GM21447 (cell line): ENCODE measurements around the gene HHAT.
"Not testable (repeated sequence)": the region's sequence is repeated elsewhere in the genome, so short reads cannot be mapped to it uniquely, and the experiment has no call there.

Experiments
- ATAC-seq: cut with Tn5 transposase; IDR thresholded peaks from one replicate; pipeline ENCODE4 v1.9.1; 2021; ENCODE audit not compliant: unreplicated experiment

The HHAT gene

DNA sequence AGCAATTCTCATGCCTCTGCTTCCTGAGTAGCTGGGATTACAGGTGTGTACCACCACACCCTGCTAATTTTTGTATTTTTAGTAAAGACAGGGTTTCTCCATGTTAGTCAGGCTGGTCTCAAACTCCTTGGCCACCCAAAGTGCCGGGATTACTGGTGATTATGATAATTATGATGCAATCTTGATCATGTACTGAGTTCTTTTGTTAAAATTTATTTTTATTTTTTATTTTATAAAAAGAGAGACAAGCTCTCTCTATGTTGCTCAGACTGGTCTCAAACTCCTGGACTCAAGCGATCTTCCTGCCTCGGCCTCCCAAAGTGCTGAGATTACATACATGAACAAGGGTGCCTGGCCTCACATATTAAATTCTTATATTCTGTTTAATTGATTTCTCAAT lies 25.6 kb downstream of the HHAT start:
- not testable (repeated sequence) for ATAC-seq

DNA sequence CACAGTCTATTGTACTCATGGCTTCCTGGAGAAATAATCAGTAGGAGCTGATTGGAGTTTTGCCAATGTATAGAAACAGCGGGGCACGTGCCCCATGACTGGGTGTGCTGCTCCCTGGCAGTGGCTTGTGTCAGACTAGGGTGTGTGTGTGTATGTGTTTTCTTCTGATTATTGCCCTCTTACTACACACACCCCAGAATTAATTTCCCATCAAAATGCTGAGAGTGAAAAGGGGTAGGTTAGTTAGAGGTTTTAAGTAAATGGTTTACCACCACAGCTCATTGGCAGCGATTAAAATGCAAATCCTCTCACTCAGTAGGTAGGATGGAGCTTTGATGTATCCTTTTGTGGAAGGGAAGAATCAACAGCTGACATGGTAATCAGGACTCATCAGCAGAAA lies 29.9 kb downstream of the HHAT start:
- no peak for ATAC-seq

- ATAC-seq: no peak
Observed at GRCh38 chr1:210359255-210359654, 30.6 kb downstream of the HHAT start.

- ATAC-seq: no peak
Observed at GRCh38 chr1:210360852-210361477, 32.3 kb downstream of the HHAT start.

DNA sequence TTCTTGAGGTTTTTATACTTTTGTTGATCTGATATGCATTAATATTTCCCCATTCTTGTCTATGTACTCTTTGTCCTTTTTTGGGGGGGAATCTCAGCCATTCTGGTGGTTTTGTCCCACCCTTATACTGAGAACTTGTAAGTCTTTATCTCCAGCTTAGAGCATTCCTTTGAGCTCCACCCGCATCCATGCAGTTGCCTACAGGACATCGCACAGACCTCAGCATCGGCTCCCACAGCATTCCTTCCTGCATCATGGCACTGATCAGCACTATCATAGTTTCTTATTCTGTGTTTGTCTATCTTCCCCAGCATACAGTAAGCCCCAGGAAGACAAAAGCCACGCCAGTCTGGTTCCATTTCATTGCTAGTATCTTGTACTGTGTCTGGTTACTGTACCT lies 33.0 kb downstream of the HHAT start:
- ATAC-seq: no peak

DNA sequence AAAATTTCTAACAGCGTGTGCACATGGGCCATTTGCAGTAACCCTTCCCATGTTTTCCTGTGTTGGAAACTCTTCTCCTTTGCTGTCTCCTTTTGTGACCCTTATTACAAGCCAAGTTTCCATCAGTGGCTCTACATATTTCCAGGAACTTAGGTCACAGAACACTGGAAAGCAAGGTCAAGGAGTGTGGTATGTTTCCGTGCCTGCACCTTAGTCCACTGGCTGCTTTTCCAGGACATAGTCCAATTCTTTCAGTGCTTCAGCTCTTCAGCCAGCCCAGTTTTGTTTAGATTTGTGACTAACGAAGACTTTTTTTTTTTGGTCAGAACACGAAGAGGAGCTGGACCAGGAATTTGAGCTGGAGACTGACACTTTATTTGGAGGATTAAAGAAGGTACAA lies 33.8 kb downstream of the HHAT start:
- ATAC-seq: no peak

GRCh38 chr1:210363119-210363518 lies 34.4 kb downstream of the HHAT start:
- no peak for ATAC-seq

DNA sequence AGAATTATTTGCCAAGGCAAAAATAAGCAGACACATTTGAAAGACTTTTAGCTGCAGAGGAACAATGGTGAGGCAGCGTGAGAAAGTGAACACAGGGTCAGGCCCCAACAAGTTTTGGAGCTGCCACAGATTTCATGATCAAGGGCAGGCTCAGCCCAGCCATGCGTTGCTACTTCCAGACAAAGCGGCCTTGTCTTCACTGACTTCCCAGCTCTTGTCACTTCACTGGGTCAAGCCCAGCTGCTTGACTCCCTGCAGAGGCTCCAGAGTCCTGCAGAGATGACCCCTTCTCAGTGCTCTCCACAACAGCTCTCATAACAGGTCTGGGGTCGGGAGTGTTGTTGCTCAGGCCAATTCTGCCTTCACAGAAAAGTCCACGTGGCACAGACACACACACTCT lies 35.8 kb downstream of the HHAT start:
- ATAC-seq: no peak

DNA sequence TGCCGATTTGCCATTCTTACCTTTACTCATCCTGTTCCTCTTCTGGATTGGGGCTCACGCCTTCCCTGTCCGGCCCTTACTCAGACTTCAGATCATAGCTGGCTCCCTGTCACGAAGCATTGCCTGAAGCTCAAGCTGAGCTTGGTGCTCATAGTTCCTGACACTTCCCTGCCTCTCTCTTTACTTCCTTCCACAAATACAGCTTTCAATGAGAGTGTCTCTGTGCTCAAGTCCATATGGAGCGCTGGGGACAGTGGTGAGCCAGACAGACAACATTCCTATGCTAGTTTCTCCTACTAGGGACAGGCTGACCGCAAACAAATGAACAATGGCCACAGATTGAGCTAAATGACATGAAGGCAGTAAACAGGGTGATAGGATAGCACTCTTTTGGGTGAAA lies 38.1 kb downstream of the HHAT start:
- ATAC-seq: no peak

DNA sequence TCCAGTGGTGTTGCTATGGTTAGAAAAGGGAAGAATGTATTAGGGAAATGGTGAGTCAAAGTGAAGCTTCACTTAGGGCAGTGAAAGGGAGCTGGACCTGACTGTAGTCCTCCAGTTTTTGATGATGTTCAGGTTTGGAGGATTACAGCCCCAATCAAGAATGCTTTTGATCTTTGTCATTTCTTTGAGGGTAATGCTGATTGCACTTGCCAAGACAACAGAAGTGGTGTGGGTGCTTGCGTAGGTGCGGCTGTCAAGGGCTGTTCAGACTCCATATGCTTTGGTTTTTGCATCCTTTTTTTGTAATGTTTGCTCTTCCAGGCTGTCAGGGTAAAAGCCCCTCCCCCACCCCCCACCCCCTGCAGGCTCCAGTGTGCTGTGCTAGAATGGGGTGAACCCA lies 38.9 kb downstream of the HHAT start:
- no peak for ATAC-seq

- no peak for ATAC-seq
Observed at GRCh38 chr1:210369425-210369824, 40.7 kb downstream of the HHAT start.

- ATAC-seq: no peak
Observed at GRCh38 chr1:210371916-210372315, 43.2 kb downstream of the HHAT start.

DNA sequence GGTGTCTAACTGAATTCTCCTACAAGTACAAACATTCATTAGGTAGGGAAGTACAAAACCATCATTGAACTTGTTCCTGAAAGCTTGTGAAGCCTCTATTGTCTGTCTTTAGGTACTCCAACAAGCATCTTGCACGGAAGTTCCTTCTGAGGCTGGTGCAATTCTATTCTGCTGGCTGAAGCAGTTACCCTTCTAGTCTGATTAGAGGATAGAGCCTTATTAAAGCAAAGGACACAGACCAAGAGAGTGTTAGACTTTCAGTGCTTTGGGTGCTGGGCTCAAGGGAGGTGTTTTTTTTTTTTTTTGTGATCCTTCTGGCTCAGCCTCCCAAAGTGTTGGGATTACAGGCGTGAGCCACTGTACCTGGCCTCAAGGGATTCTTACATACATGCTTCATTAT lies 43.8 kb downstream of the HHAT start:
- no peak for ATAC-seq

DNA sequence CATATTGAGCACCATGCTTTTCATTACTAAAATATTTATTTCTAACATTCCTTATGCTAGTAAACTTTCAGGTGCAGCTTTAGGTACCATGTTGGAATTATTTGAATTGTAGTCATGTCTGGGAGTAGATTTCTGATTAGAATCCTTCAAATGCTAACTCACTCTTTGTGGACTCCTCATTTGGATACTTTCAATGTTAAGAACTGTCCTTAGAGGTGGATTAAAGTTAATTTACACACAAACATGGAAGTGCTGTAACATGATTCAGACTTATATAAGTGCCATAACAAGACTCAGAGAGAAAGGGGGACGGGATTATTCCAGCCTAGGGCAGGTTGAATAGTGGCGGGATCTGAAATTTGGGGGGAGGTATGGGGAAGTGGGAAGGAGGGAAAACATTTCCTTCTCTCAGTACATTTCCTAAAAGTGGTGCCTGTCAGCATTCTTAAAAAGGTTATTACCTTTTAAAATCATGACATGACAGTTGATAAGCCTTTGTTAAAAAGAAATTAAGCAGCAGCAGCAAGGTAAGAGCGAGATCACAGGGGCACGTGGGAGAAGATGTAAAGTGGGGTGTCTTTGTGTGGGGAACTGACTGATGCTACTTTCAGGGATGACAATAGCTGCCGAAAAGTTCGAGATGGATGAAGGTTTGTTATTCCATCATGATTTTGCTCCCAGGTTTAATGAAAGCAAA lies 44.4 kb downstream of the HHAT start:
- ATAC-seq: no peak

DNA sequence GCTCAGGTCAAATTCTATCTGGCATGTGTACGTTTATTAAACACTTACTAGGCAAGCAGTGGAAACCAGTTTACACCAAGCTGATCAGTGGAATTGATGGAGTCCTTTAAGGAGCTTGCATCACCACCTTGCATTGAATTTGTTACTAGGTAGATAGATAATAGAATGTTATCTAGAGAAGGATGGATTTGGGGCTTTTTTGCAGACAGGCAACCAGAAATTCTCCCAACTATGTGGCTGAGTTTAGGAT lies 44.9 kb downstream of the HHAT start:
- ATAC-seq: no peak

GRCh38 chr1:210373878-210374599 lies 45.3 kb downstream of the HHAT start:
- peak; percentile 88 for ATAC-seq

DNA sequence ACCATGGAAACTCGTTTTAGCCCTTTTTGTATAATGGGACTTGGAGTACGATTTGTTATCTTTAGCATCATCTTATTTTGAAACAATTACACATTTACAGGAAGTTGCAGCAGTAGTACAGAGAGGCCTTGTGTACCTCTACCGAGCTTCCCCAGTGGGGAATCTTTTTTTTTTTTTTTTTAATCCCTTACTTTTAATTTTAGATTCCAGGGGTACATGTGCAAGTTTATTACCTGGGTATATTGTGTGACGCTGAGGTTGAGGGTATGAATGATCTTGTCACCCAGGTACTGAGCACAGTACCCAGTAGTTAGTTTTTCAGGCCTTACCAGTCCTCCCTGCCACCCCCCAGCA lies 45.9 kb downstream of the HHAT start:
- no peak for ATAC-seq

DNA sequence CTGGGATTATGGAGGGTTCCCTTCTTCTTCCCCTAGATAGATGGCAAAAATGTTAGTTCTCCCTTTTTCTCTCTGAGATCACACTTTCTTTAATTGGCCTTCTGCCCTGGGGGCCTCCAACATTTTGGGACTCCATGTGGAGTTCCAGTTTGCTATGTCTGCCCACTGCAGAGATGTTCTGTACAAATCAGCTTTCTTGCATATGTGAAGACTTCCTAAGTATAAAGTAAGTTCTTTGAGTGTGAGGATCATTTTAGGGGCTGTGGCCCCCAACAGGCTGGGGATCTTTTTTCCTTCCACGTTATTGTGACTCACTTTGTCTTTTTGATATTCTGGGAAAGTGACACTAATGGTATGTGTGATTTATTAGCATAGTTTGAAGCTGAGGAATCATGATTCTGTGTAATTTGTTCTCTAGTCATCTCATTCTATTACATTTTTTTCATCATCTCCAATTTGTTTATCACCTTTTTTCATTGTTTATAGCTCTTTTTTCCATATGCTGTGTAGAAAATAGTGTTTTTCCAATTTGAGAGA lies 48.2 kb downstream of the HHAT start:
- ATAC-seq: no peak

DNA sequence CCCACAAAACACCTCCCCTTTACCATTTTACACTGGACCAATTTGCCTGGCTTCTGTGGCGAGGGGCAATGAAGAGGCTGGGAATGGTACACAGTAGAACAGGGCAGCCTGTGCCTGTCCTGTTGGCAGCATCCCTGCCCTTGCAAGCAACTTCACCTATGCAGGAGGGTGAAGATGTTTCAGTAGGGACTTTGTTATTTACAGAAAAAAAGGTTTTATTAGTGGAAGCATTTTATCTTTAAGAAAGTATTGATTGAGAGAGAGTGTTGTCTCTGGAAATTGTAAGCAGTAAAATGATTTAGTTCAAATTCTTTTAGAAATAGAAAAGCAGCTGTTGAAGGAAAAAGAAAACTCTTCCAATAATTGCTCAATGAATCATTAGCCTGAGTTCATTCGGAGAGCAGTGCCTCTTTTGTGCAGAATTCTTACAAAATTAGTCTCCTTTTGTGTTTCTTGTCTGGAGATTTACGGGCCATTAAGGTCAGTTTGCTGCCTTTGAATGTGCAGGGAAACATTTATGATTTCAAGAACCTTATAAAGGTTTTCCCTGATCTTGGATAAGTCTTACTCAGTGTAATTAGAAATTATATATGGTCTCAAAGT lies 49.1 kb downstream of the HHAT start:
- ATAC-seq: no peak

DNA sequence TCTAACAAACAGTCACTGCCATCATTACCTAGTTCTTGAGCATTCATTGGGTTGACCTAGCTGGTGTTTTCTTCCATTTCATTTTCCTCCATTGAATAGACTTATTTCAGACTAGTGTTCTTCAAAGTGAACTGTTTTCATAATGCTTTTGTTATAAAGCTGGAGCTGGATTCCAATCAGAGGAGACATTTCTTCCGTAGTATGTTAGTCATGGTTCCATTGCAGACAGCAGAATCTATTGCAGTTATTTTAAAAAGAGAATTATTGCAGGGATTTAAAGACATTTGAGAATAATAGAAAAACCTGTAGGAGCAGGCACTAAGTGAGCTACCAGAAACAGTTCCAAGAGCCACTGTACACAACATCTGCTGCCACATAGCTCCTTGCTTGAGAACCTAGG lies 50.0 kb downstream of the HHAT start:
- no peak for ATAC-seq

DNA sequence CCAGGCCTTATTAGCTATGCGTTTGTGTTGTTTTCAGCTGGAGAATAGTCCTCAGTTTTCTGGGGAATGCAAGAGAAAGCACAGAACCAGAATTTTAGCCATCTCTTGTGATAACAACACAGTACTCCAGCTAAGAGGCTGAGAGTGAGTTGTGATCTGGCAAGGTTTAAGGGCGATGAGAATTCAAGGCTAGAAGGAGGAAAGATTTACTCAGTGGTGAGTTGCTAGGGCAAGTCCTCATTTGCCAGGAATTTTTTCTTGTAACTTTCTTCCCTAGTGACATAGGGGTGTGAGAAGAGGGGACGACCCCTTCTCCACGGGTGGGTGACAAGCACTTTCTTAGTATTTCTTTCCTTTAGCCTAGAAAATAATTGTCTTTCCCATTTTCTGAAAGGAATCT lies 53.2 kb downstream of the HHAT start:
- ATAC-seq: no peak

GRCh38 chr1:210384625-210385024 lies 55.9 kb downstream of the HHAT start:
- ATAC-seq: no peak
